A549 (cell line): ENCODE data around the gene ZNF467.

Source experiments
- ATOH8 ChIP-seq: fragments of 250-450 bp; sonication (Bioruptor Pico); IDR thresholded peaks from 2 replicates; pipeline ENCODE4 v1.5.0; 2020; ENCODE audit warnings: low read depth, mild to moderate bottlenecking, moderate library complexity
- CTCF ChIP-seq: fragments of >200 bp; sonication (Bioruptor Twin); formaldehyde crosslinking; IDR thresholded peaks from 3 replicates; pipeline ENCODE4 v1.5.1; 2016
- EP300 ChIP-seq, 2 experiments: fragments of >200 bp; sonication (Bioruptor Twin); formaldehyde crosslinking; IDR thresholded peaks; 2 replicates in 1 of 2; 3 replicates in 1 of 2; pipeline ENCODE4 v1.6.1; 2016 to 2017
- ESRRA ChIP-seq: fragments of 150-350 bp; IDR thresholded peaks from 2 replicates; pipeline ENCODE4 v1.6.1; 2014; ENCODE audit warnings: mild to moderate bottlenecking, low read length, borderline replicate concordance
- HOXA7 ChIP-seq: fragments of 250-450 bp; sonication (Bioruptor Pico); IDR thresholded peaks from 2 replicates; pipeline ENCODE4 v1.5.0; 2020; ENCODE audit warnings: mild to moderate bottlenecking, moderate library complexity
- JUN ChIP-seq, 2 experiments: fragments of >200 bp; sonication (Bioruptor Twin); formaldehyde crosslinking; IDR thresholded peaks; 2 replicates in 1 of 2; 3 replicates in 1 of 2; pipeline ENCODE4 v1.6.1; 2016 to 2017
- MAFK ChIP-seq: fragments of 450-650 bp; IDR thresholded peaks from 2 replicates; pipeline ENCODE4 v1.6.1; 2014; ENCODE audit not compliant: partially characterized antibody
- POLR2A ChIP-seq: IDR thresholded peaks from 2 replicates; pipeline ENCODE4 v1.6.1; 2012; ENCODE audit warnings: mild to moderate bottlenecking, low read length
- RAD21 ChIP-seq, 2 experiments: fragments of >200 bp in 1 of 2; sonication (Bioruptor Twin) in 1 of 2; formaldehyde crosslinking in 1 of 2; IDR thresholded peaks in 1 of 2; conservative IDR thresholded peaks in 1 of 2; 2 replicates in 1 of 2; 3 replicates in 1 of 2; pipeline ENCODE4 v1.6.1; 2012 to 2018; ENCODE audit warnings: inconsistent platforms in 1 of 2
- RFX5 ChIP-seq: fragments of 450-650 bp; IDR thresholded peaks from 2 replicates; pipeline ENCODE4 v1.7.1; 2014; ENCODE audit warnings: antibody characterized with exemption, mild to moderate bottlenecking, moderate library complexity
- USF2 ChIP-seq: fragments of 450-650 bp; IDR thresholded peaks from 2 replicates; pipeline ENCODE4 v1.6.1; 2014; ENCODE audit warnings: antibody characterized with exemption

- no peak for TF ChIP-seq POLR2A
- TF ChIP-seq EP300 (IDR thresholded peaks at IDR 0.05), result no peak
- TF ChIP-seq USF2, result no peak
- TF ChIP-seq RAD21 (conservative IDR thresholded peaks at IDR 0.05 in 1 of 2, IDR thresholded peaks at IDR 0.05 in 1 of 2), result no peak
- no peak for TF ChIP-seq MAFK
- TF ChIP-seq CTCF, result no peak
- no peak for TF ChIP-seq HOXA7
- TF ChIP-seq RFX5, result no peak
- no peak for TF ChIP-seq ATOH8
- TF ChIP-seq ESRRA, result no peak
- TF ChIP-seq JUN (IDR thresholded peaks at IDR 0.05), result no peak
Observed at GRCh38 chr7:149752646-149753045, 20.7 kb downstream of the ZNF467 start.
